WTC11 (cell line): ENCODE measurements around the gene SMCR8. TPM values are rescaled to one million over a fixed set of nuclear protein-coding genes. Genes with fewer than 3 reads are reported as not detected.

Experiments used
- ATAC-seq: fragments of 200-7000 bp; cut with Tn5 transposase; 2 replicates; pipeline ENCODE4 v1.10.0; 2021; ENCODE audit warnings: mild to moderate bottlenecking, moderate library complexity
- CTCF ChIA-PET: fragments of 300-600 bp; sonication (Branson Sonifier 250); formaldehyde crosslinking; loops from one replicate; lab custom pipeline; 2021; ENCODE audit warnings: antibody characterized with exemption; lab: Charles Lee
- POLR2A ChIA-PET: fragments of 350-600 bp; sonication (Branson Sonifier 250); formaldehyde crosslinking; loops from one replicate; lab custom pipeline; 2021; ENCODE audit warnings: antibody characterized with exemption; lab: Charles Lee
- DNase-seq: peaks from one replicate; pipeline ENCODE4 v3.0.0; 2021; ENCODE audit warnings: low spot score
- H3K27ac Mint-ChIP-seq: 2 replicates; pipeline ENCODE4 v1.8.0; 2021; ENCODE audit warnings: mixed read lengths
- H3K27me3 Mint-ChIP-seq: 2 replicates; pipeline ENCODE4 v1.8.0; 2021; ENCODE audit warnings: low read depth, mild to moderate bottlenecking, moderate library complexity, mixed read lengths
- H3K36me3 Mint-ChIP-seq: 2 replicates; pipeline ENCODE4 v1.8.0; 2021; ENCODE audit warnings: mixed read lengths
- H3K4me1 Mint-ChIP-seq: 2 replicates; pipeline ENCODE4 v1.8.0; 2022; ENCODE audit warnings: mixed read lengths
- H3K4me3 Mint-ChIP-seq: 2 replicates; pipeline ENCODE4 v1.8.0; 2021; ENCODE audit warnings: mild to moderate bottlenecking, moderate library complexity, mixed read lengths
- H3K9me3 Mint-ChIP-seq: 2 replicates; pipeline ENCODE4 v1.8.0; 2021; ENCODE audit warnings: mixed read lengths
- ATF6 ChIP-seq: sonication (generic); formaldehyde crosslinking; IDR thresholded peaks from 2 replicates; pipeline ENCODE4 v1.8.1; 2023; ENCODE audit warnings: mild to moderate bottlenecking, missing genetic modification reagents
- CDX4 ChIP-seq: fragments of 250-450 bp; sonication (Bioruptor Pico); IDR thresholded peaks from 2 replicates; pipeline ENCODE4 v1.9.0; 2021; ENCODE audit warnings: moderate library complexity, mild to moderate bottlenecking, inconsistent platforms, borderline replicate concordance
- E2F1 ChIP-seq: sonication (generic); formaldehyde crosslinking; IDR thresholded peaks from 2 replicates; pipeline ENCODE4 v1.8.0; 2022; ENCODE audit warnings: mild to moderate bottlenecking, missing genetic modification reagents
- EMX1 ChIP-seq: fragments of 250-450 bp; sonication (Bioruptor Pico); IDR thresholded peaks from 2 replicates; pipeline ENCODE4 v1.8.0; 2021; ENCODE audit warnings: mild to moderate bottlenecking
- ETV6 ChIP-seq: sonication (generic); formaldehyde crosslinking; IDR thresholded peaks from 2 replicates; pipeline ENCODE4 v1.8.1; 2022; ENCODE audit warnings: mild to moderate bottlenecking, missing genetic modification reagents
- FOXP1 ChIP-seq: sonication (generic); formaldehyde crosslinking; IDR thresholded peaks from 2 replicates; pipeline ENCODE4 v1.8.0; 2022; ENCODE audit warnings: missing genetic modification reagents, mild to moderate bottlenecking, moderate library complexity, borderline replicate concordance
- FOXP4 ChIP-seq: sonication (generic); formaldehyde crosslinking; IDR thresholded peaks from 2 replicates; pipeline ENCODE4 v1.8.0; 2022; ENCODE audit warnings: mild to moderate bottlenecking, missing genetic modification reagents
- HMGA2 ChIP-seq: fragments of 250-450 bp; sonication (Bioruptor Pico); IDR thresholded peaks from 2 replicates; pipeline ENCODE4 v1.4.0; 2021; ENCODE audit warnings: mild to moderate bottlenecking, moderate library complexity
- MYBL2 ChIP-seq: sonication (generic); formaldehyde crosslinking; IDR thresholded peaks from 2 replicates; pipeline ENCODE4 v1.8.1; 2023; ENCODE audit warnings: mild to moderate bottlenecking, moderate library complexity, missing genetic modification reagents
- NFATC4 ChIP-seq: fragments of 250-450 bp; sonication (Bioruptor Pico); IDR thresholded peaks from 2 replicates; pipeline ENCODE4 v1.9.0; 2021; ENCODE audit warnings: mild to moderate bottlenecking
- NR1H2 ChIP-seq: sonication (generic); formaldehyde crosslinking; IDR thresholded peaks from 2 replicates; pipeline ENCODE4 v1.9.0; 2021; ENCODE audit warnings: mild to moderate bottlenecking, moderate library complexity, missing genetic modification reagents
- NR2C2 ChIP-seq: sonication (generic); formaldehyde crosslinking; IDR thresholded peaks from 2 replicates; pipeline ENCODE4 v1.8.0; 2022; ENCODE audit warnings: mild to moderate bottlenecking, missing genetic modification reagents
- OVOL2 ChIP-seq: fragments of 250-450 bp; sonication (Bioruptor Pico); IDR thresholded peaks from 2 replicates; pipeline ENCODE4 v1.9.0; 2021; ENCODE audit warnings: mild to moderate bottlenecking, borderline replicate concordance
- USF1 ChIP-seq: sonication (generic); formaldehyde crosslinking; IDR thresholded peaks from 2 replicates; pipeline ENCODE4 v1.8.0; 2022; ENCODE audit warnings: mild to moderate bottlenecking, missing genetic modification reagents
- ZNF416 ChIP-seq: fragments of 250-450 bp; sonication (Bioruptor Pico); IDR thresholded peaks from 2 replicates; pipeline ENCODE4 v1.9.0; 2021; ENCODE audit warnings: mild to moderate bottlenecking, inconsistent platforms
- ZNF423 ChIP-seq: fragments of 250-450 bp; sonication (Bioruptor Pico); IDR thresholded peaks from 2 replicates; pipeline ENCODE4 v2.1.2; 2022; ENCODE audit warnings: mild to moderate bottlenecking, moderate library complexity
- total RNA-seq: library from RNA; stranded (reverse); gene quantifications from 3 replicates; pipeline ENCODE4 v1.2.3, GENCODE V29; 2021

SMCR8 gene
- total RNA-seq, 1 experiment from 2014 or later = 19.1 TPM

- TF ChIP-seq ATF6 (CRISPR knock-in tag) (no peak), NFATC4 (no peak), NR2C2 (CRISPR knock-in tag) (no peak)
Observed at GRCh38 chr17:18326039-18326438, 10.9 kb downstream of the SMCR8 start (continued).

- H3K27ac Mint-ChIP-seq = peak overlapping the region; percentile 43
- CTCF ChIA-PET = no interaction called here
- DNase-seq = no peak
- H3K36me3 Mint-ChIP-seq = peaks cover 49% of the 10 kb centered on the region
- ATAC-seq = no peak
- peaks cover 2% of the 10 kb centered on the region for H3K9me3 Mint-ChIP-seq
- no peaks in the 10 kb centered on the region for H3K4me1 Mint-ChIP-seq
- no peaks in the 10 kb centered on the region for H3K27me3 Mint-ChIP-seq
- POLR2A ChIA-PET = no interaction called here
- TF ChIP-seq USF1 (CRISPR knock-in tag) = no peak
- TF ChIP-seq ZNF416 = no peak
- no peak for TF ChIP-seq ATF6 (CRISPR knock-in tag)
- no peak for TF ChIP-seq E2F1 (CRISPR knock-in tag)
- no peak overlapping the region for H3K4me3 Mint-ChIP-seq
Observed at GRCh38 chr17:18326572-18326971, 11.5 kb downstream of the SMCR8 start.

GRCh38 chr17:18327093-18327492, 12.0 kb downstream of the SMCR8 start:
- ChIA-PET CTCF (no interaction called here), POLR2A (interaction anchor here (0.7 kb wide), 1 partner anchor 37 kb away, joined by 3 read pairs; the partner anchor contains the start of gene SHMT1)
- H3K4me3 Mint-ChIP-seq = no peak overlapping the region
- TF ChIP-seq EMX1 (CRISPR knock-in tag) (no peak), ETV6 (no peak), FOXP1 (CRISPR knock-in tag) (no peak), MYBL2 (CRISPR knock-in tag) (no peak), OVOL2 (CRISPR knock-in tag) (no peak), NR1H2 (CRISPR knock-in tag) (no peak), FOXP4 (CRISPR knock-in tag) (no peak), CDX4 (no peak), HMGA2 (CRISPR knock-in tag) (no peak), ZNF423 (CRISPR knock-in tag) (no peak)
- peaks cover 53% of the 10 kb centered on the region for H3K36me3 Mint-ChIP-seq
- no peak for ATAC-seq
- DNase-seq = no peak
- peaks cover 7% of the 10 kb centered on the region for H3K9me3 Mint-ChIP-seq
- no peak overlapping the region for H3K27ac Mint-ChIP-seq
- no peaks in the 10 kb centered on the region for H3K4me1 Mint-ChIP-seq
- H3K27me3 Mint-ChIP-seq = no peaks in the 10 kb centered on the region
